WTC11 (cell line): ENCODE measurements around the gene ABCC11. TPM values are rescaled to one million over a fixed set of nuclear protein-coding genes. Genes with fewer than 3 reads are reported as not detected.

Source experiments
- ATAC-seq: fragments of 200-7000 bp; cut with Tn5 transposase; 2 replicates; pipeline ENCODE4 v1.10.0; 2021; ENCODE audit warnings: mild to moderate bottlenecking, moderate library complexity
- CTCF ChIA-PET: fragments of 300-600 bp; sonication (Branson Sonifier 250); formaldehyde crosslinking; loops from one replicate; lab custom pipeline; 2021; ENCODE audit warnings: antibody characterized with exemption; lab: Charles Lee
- POLR2A ChIA-PET: fragments of 350-600 bp; sonication (Branson Sonifier 250); formaldehyde crosslinking; loops from one replicate; lab custom pipeline; 2021; ENCODE audit warnings: antibody characterized with exemption; lab: Charles Lee
- DNase-seq: peaks from one replicate; pipeline ENCODE4 v3.0.0; 2021; ENCODE audit warnings: low spot score
- H3K27ac Mint-ChIP-seq: 2 replicates; pipeline ENCODE4 v1.8.0; 2021; ENCODE audit warnings: mixed read lengths
- H3K27me3 Mint-ChIP-seq: 2 replicates; pipeline ENCODE4 v1.8.0; 2021; ENCODE audit warnings: low read depth, mild to moderate bottlenecking, moderate library complexity, mixed read lengths
- H3K36me3 Mint-ChIP-seq: 2 replicates; pipeline ENCODE4 v1.8.0; 2021; ENCODE audit warnings: mixed read lengths
- H3K4me1 Mint-ChIP-seq: 2 replicates; pipeline ENCODE4 v1.8.0; 2022; ENCODE audit warnings: mixed read lengths
- H3K4me3 Mint-ChIP-seq: 2 replicates; pipeline ENCODE4 v1.8.0; 2021; ENCODE audit warnings: mild to moderate bottlenecking, moderate library complexity, mixed read lengths
- H3K9me3 Mint-ChIP-seq: 2 replicates; pipeline ENCODE4 v1.8.0; 2021; ENCODE audit warnings: mixed read lengths
- AR ChIP-seq: fragments of 250-450 bp; sonication (Bioruptor Pico); IDR thresholded peaks from 2 replicates; pipeline ENCODE4 v1.9.0; 2021; ENCODE audit warnings: mild to moderate bottlenecking
- ARID4B ChIP-seq: sonication (generic); formaldehyde crosslinking; IDR thresholded peaks from 2 replicates; pipeline ENCODE4 v1.8.0; 2023; ENCODE audit warnings: missing genetic modification reagents, mild to moderate bottlenecking, borderline replicate concordance
- ATF3 ChIP-seq: sonication (generic); formaldehyde crosslinking; conservative IDR thresholded peaks from 2 replicates; pipeline ENCODE4 v1.8.1; 2022; ENCODE audit warnings: mild to moderate bottlenecking, missing genetic modification reagents
- ETV6 ChIP-seq: sonication (generic); formaldehyde crosslinking; IDR thresholded peaks from 2 replicates; pipeline ENCODE4 v1.8.1; 2022; ENCODE audit warnings: mild to moderate bottlenecking, missing genetic modification reagents
- FOXK1 ChIP-seq: sonication (generic); formaldehyde crosslinking; IDR thresholded peaks from 2 replicates; pipeline ENCODE4 v1.8.0; 2022; ENCODE audit warnings: mild to moderate bottlenecking, moderate library complexity, missing genetic modification reagents
- FOXP1 ChIP-seq: sonication (generic); formaldehyde crosslinking; IDR thresholded peaks from 2 replicates; pipeline ENCODE4 v1.8.0; 2022; ENCODE audit warnings: missing genetic modification reagents, mild to moderate bottlenecking, moderate library complexity, borderline replicate concordance
- IRF1 ChIP-seq: sonication (generic); formaldehyde crosslinking; IDR thresholded peaks from 2 replicates; pipeline ENCODE4 v1.8.0; 2023; ENCODE audit warnings: missing genetic modification reagents
- MXD4 ChIP-seq: fragments of 250-450 bp; sonication (Bioruptor Pico); IDR thresholded peaks from 2 replicates; pipeline ENCODE4 v1.8.0; 2021; ENCODE audit warnings: mild to moderate bottlenecking, moderate library complexity, borderline replicate concordance
- NR2C2 ChIP-seq: sonication (generic); formaldehyde crosslinking; IDR thresholded peaks from 2 replicates; pipeline ENCODE4 v1.8.0; 2022; ENCODE audit warnings: mild to moderate bottlenecking, missing genetic modification reagents
- OVOL2 ChIP-seq: fragments of 250-450 bp; sonication (Bioruptor Pico); IDR thresholded peaks from 2 replicates; pipeline ENCODE4 v1.9.0; 2021; ENCODE audit warnings: mild to moderate bottlenecking, borderline replicate concordance
- PRDM15 ChIP-seq: sonication (generic); formaldehyde crosslinking; IDR thresholded peaks from 2 replicates; pipeline ENCODE4 v1.8.0; 2022; ENCODE audit warnings: missing genetic modification reagents
- RELA ChIP-seq: sonication (generic); formaldehyde crosslinking; IDR thresholded peaks from 2 replicates; pipeline ENCODE4 v1.8.1; 2022; ENCODE audit warnings: missing genetic modification reagents, mild to moderate bottlenecking, borderline replicate concordance
- SOX15 ChIP-seq: fragments of 250-450 bp; sonication (Bioruptor Pico); IDR thresholded peaks from 2 replicates; pipeline ENCODE4 v1.9.0; 2021; ENCODE audit warnings: mild to moderate bottlenecking
- STAT6 ChIP-seq: sonication (generic); formaldehyde crosslinking; conservative IDR thresholded peaks from 2 replicates; pipeline ENCODE4 v1.8.1; 2023; ENCODE audit warnings: mild to moderate bottlenecking, low read depth, missing genetic modification reagents, moderate library complexity
- TEAD1 ChIP-seq: sonication (generic); formaldehyde crosslinking; IDR thresholded peaks from 2 replicates; pipeline ENCODE4 v1.8.0; 2022; ENCODE audit warnings: mild to moderate bottlenecking, missing genetic modification reagents
- USF1 ChIP-seq: sonication (generic); formaldehyde crosslinking; IDR thresholded peaks from 2 replicates; pipeline ENCODE4 v1.8.0; 2022; ENCODE audit warnings: mild to moderate bottlenecking, missing genetic modification reagents
- USF2 ChIP-seq: sonication (generic); formaldehyde crosslinking; IDR thresholded peaks from 2 replicates; pipeline ENCODE4 v1.8.1; 2023; ENCODE audit warnings: mild to moderate bottlenecking, missing genetic modification reagents, moderate library complexity
- ZBTB21 ChIP-seq: sonication (generic); formaldehyde crosslinking; IDR thresholded peaks from 2 replicates; pipeline ENCODE4 v1.8.1; 2023; ENCODE audit warnings: mild to moderate bottlenecking, missing genetic modification reagents, borderline replicate concordance
- total RNA-seq: library from RNA; stranded (reverse); gene quantifications from 3 replicates; pipeline ENCODE4 v1.2.3, GENCODE V29; 2021

Gene ABCC11
- total RNA-seq, 1 experiment from 2014 or later = not detected

- TF ChIP-seq USF1 (no peak), ETV6 (CRISPR knock-in tag) (no peak), FOXK1 (CRISPR knock-in tag) (no peak), MXD4 (CRISPR knock-in tag) (no peak), TEAD1 (CRISPR knock-in tag) (no peak), RELA (CRISPR knock-in tag) (no peak), USF2 (no peak), ZBTB21 (CRISPR knock-in tag) (no peak), ARID4B (CRISPR knock-in tag) (no peak), OVOL2 (CRISPR knock-in tag) (no peak), SOX15 (no peak), NR2C2 (CRISPR knock-in tag) (no peak)
- H3K4me1 Mint-ChIP-seq = 0 out of 2 replicates have a peak, but pooled peaks cover 2% of the 10 kb centered on the region
- H3K36me3 Mint-ChIP-seq = no peaks in the 10 kb centered on the region
- no peaks in the 10 kb centered on the region for H3K27me3 Mint-ChIP-seq
- POLR2A ChIA-PET = no interaction called here
- H3K27ac Mint-ChIP-seq = no peak overlapping the region
- ATAC-seq (no peak), DNase-seq (no peak)
- peaks cover 5% of the 10 kb centered on the region; the same call in 1 of the 2 replicates for H3K9me3 Mint-ChIP-seq
- no peak overlapping the region for H3K4me3 Mint-ChIP-seq
- CTCF ChIA-PET = no interaction called here
Observed at GRCh38 chr16:48201515-48202201, 45.7 kb downstream of the ABCC11 start.

GRCh38 chr16:48197294-48197693, 50.0 kb downstream of the ABCC11 start:
- Mint-ChIP-seq H3K4me3 (no peak overlapping the region), H3K36me3 (no peaks in the 10 kb centered on the region), H3K9me3 (peaks cover 5% of the 10 kb centered on the region; the same call in 1 of the 2 replicates), H3K27me3 (no peaks in the 10 kb centered on the region), H3K27ac (no peak overlapping the region), H3K4me1 (no peaks in the 10 kb centered on the region)
- CTCF ChIA-PET = no interaction called here
- POLR2A ChIA-PET = no interaction called here
- ATAC-seq (no peak), DNase-seq (no peak)
- TF ChIP-seq ATF3 (CRISPR knock-in tag) (no peak), IRF1 (no peak), PRDM15 (CRISPR knock-in tag) (no peak), FOXP1 (CRISPR knock-in tag) (no peak), STAT6 (CRISPR knock-in tag) (no peak), AR (CRISPR knock-in tag) (no peak), SOX15 (no peak)
